HG03196 (cell line): ENCODE data around the gene AMN1.

Experiments
- ATAC-seq: cut with Tn5 transposase; IDR thresholded peaks from one replicate; pipeline ENCODE4 v1.9.1; 2021; ENCODE audit not compliant: unreplicated experiment

AMN1 gene

DNA sequence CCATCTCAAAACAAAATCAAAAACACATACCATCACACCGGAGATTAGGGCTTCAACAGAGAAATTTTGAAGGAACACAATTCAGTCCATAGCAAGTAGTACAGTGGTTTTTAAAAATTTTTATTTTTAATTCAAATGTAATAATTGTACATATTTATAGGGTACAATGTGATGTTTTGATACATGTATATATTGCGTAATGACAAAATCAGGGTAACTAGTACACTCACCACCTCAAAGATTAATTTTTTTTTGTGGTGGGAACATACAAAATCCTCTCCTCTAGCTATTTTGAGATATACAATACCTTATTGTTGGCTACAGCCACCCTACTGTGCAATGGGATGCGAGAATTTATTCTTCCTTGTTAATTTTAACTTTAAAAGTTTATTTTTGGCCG, 95.4 kb downstream of the AMN1 start:
- no peak for ATAC-seq

- ATAC-seq = no peak
Measured at GRCh38 chr12:31631809-31632208, 97.0 kb downstream of the AMN1 start.

DNA sequence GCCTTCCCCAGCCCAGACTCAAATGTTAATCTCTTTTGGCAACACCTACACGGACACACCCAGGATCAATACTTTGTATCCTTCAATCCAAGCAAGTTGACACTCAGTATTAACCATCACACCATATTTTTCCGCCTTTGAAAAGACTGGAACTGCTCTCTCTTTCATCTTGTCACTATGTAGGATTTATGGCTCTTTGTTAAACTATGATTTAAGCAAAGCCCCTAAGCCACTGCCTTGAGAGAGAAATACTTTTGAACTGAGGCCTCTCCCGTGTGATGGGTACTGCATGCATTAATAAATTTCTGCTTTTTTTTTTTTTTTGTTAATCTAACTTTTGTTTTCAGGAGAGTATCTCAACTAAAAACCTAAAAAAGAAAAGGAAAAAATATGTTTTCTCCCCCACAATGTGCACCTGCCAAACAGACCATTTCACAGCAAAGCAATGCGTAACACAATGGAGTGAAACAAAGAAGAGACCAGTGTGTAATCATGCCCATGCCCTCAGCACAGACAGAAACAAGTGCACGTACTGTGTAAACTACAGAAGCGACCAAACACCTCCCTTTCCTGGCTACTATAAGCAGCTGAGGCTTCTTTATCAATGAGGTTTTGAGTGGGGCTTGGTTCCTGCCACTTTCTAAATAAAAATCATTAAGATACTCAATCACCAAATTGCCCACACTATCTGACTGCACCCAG, 97.6 kb downstream of the AMN1 start:
- no peak for ATAC-seq

DNA sequence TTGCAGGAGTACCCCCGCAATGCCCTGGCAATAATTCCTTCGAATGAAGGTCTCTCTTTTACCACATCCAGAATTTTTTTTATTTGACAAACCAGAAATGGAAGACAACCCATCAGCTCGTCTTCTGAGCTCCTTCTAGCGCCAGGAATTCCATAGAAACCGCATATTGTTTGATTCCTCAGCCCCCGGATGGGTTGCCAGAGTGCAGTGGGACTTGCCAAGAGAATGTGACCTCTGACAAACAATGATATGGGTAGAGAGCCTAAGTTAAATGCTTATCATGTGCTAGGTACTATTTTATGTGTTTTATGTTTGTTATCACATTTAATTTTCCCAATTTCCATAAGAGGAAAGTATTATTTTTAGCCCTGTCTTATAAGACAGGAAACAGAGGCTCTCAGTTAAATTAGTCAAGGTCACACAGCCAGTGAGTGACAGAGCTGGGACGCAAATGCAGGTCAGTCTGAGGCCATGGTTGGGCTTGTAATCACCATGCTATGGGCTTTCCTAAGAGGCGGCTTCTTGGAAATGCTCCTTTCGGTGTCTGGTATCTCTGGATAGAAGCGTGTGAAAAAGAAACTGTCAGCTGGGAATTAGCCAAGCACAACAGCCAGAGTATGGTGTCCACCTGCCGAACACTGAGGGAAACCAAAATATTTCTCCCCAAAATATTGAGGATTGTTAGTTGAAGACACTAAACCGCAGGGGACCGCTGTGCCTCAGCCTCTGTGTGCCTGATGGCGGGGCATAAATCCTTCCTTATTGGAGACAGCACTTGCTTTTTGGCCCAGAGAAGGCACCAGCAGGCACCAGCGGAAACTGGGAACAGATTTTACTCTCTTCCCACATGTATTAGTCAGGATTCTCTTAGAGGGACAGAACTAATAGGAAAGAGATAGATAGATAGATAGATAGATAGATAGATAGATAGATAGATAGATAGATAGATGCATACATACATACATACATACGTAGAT, 98.8 kb downstream of the AMN1 start:
- no peak for ATAC-seq

DNA sequence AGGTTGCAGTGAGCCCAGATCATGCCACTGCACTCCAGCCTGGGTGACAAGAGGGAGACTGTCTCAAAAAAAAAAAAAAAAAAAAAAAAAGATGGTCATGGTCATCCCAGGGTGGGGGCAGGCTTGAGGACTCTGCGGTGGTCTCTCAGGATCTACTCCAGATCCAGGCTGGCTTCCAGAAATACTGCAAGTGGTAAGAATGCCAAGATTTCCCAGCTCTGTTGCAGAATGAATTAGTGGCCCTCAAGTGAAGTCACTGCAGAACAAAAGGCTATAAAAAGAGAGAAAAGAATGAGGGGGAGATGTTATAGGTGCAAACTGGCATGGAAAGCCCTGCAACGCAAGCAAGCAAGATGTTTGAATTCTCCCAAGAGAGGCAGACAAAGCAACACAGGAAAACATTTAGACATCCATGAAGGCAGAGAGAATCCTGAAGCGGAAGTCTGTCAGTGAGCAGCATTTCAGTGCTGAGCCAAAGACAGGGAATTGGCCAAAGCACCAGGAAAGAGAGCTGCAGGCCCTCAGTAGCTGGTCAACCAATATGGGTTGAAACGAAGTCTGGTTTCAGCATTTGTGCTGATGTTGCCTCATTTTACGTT, 101.3 kb downstream of the AMN1 start:
- ATAC-seq = no peak

- no peak for ATAC-seq
Measured at GRCh38 chr12:31626270-31626995, 102.4 kb downstream of the AMN1 start.

DNA sequence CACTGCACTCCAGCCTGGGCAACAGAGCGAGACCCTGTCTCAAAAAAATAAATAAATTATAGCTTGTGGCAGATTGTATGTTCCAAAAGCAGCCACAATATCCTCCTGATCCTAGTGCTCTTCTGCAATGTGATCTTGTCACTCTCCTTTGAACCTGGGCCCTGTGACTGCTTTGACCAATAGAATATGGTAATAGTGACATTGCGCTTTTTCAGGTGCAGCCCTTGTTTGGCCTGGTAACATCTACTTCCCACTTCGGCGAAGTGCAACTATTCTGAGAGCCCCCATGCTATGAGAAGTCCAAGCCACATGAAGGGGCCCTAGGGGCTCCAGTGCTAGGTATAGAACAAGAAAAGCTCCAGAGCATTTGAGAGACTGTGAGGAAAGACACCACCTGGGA, 106.8 kb downstream of the AMN1 start:
- no peak for ATAC-seq
